Common myeloid progenitor, CD34-positive (primary cell): ENCODE results near the gene SLC39A6. TPM values are rescaled to one million over a fixed set of nuclear protein-coding genes. Genes with fewer than 3 reads are reported as not detected.

Experiments
- CTCF ChIA-PET: fragments of 350-600 bp; sonication (Branson Sonifier 250); formaldehyde crosslinking; loops from one replicate; lab custom pipeline; 2021; ENCODE audit warnings: antibody characterized with exemption; lab: Charles Lee
- POLR2A ChIA-PET: fragments of 350-600 bp; sonication (Branson Sonifier 250); formaldehyde crosslinking; loops from one replicate; lab custom pipeline; 2021; ENCODE audit warnings: antibody characterized with exemption; lab: Charles Lee
- DNase-seq, 3 donors: peaks; one replicate each; pipeline versions ENCODE4 v3.0.0 to v3.0.0-alpha.2; 2013
- H3K27ac ChIP-seq, 2 experiments: 1 replicate in 1 of 2; 2 replicates in 1 of 2; pipeline ENCODE4 v1.7.0; 2013; ENCODE audit warnings: inconsistent platforms in 2 of 2, low read length in 2 of 2, mild to moderate bottlenecking in 2 of 2, low read depth in 1 of 2, moderate library complexity in 1 of 2; ENCODE audit not compliant: severe bottlenecking in 2 of 2, insufficient read depth in 1 of 2, poor library complexity in 1 of 2
- H3K27me3 ChIP-seq, 5 experiments: replicated peaks in 2 of 5; 1 replicate in 3 of 5; 2 replicates in 2 of 5; pipeline versions ENCODE4 v1.6.1 to v1.7.0; 2013; ENCODE audit warnings: low read length in 4 of 5, mild to moderate bottlenecking in 2 of 5, moderate library complexity in 2 of 5, inconsistent platforms in 1 of 5; ENCODE audit not compliant: insufficient read depth in 5 of 5, control insufficient read depth in 4 of 5
- H3K36me3 ChIP-seq, 4 experiments: 1 replicate in 2 of 4; 2 replicates in 2 of 4; pipeline versions ENCODE4 v1.6.1 to v1.7.0; 2013; ENCODE audit warnings: low read length in 3 of 4, control low read depth in 1 of 4, mild to moderate bottlenecking in 1 of 4; ENCODE audit not compliant: control insufficient read depth in 4 of 4, insufficient read depth in 4 of 4
- H3K4me1 ChIP-seq, 4 experiments: 1 replicate in 3 of 4; 2 replicates in 1 of 4; pipeline versions ENCODE4 v1.6.1 to v1.7.1; 2013; ENCODE audit warnings: low read length in 3 of 4, mild to moderate bottlenecking in 3 of 4, control low read depth in 1 of 4, inconsistent platforms in 1 of 4, moderate library complexity in 1 of 4; ENCODE audit not compliant: control insufficient read depth in 4 of 4, insufficient read depth in 4 of 4; ENCODE audit errors: control extremely low read depth in 1 of 4
- H3K4me3 ChIP-seq, 7 experiments: 1 replicate in 4 of 7; 2 replicates in 3 of 7; pipeline versions ENCODE4 v1.5.1 to v1.7.0; 2013; ENCODE audit warnings: mild to moderate bottlenecking in 7 of 7, low read length in 6 of 7, moderate library complexity in 6 of 7, inconsistent platforms in 2 of 7, low read depth in 2 of 7, control low read depth in 1 of 7; ENCODE audit not compliant: insufficient read depth in 4 of 7, control insufficient read depth in 1 of 7; ENCODE audit errors: extremely low read depth in 1 of 7
- H3K9me3 ChIP-seq, 5 experiments: 1 replicate in 4 of 5; 2 replicates in 1 of 5; pipeline versions ENCODE4 v1.6.1 to v1.7.1; 2013; ENCODE audit warnings: low read length in 4 of 5, mild to moderate bottlenecking in 2 of 5, inconsistent platforms in 1 of 5, low read depth in 1 of 5, moderate library complexity in 1 of 5; ENCODE audit not compliant: control insufficient read depth in 4 of 5, insufficient read depth in 2 of 5; ENCODE audit errors: control extremely low read depth in 1 of 5
- WGBS: methylation state at CpG from one replicate; pipeline ENCODE4 v1.1.5; 2013; ENCODE audit not compliant: insufficient coverage; 5-methylcytosine and 5-hydroxymethylcytosine counted together
- polyA plus RNA-seq: library from polyadenylated mRNA; unstranded; fragments of 120-200 nt; gene quantifications from one replicate; pipeline ENCODE4 v1.2.1, GENCODE V29; 2013

The SLC39A6 gene, protein sequence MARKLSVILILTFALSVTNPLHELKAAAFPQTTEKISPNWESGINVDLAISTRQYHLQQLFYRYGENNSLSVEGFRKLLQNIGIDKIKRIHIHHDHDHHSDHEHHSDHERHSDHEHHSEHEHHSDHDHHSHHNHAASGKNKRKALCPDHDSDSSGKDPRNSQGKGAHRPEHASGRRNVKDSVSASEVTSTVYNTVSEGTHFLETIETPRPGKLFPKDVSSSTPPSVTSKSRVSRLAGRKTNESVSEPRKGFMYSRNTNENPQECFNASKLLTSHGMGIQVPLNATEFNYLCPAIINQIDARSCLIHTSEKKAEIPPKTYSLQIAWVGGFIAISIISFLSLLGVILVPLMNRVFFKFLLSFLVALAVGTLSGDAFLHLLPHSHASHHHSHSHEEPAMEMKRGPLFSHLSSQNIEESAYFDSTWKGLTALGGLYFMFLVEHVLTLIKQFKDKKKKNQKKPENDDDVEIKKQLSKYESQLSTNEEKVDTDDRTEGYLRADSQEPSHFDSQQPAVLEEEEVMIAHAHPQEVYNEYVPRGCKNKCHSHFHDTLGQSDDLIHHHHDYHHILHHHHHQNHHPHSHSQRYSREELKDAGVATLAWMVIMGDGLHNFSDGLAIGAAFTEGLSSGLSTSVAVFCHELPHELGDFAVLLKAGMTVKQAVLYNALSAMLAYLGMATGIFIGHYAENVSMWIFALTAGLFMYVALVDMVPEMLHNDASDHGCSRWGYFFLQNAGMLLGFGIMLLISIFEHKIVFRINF
- 20.8 TPM for polyA plus RNA-seq

DNA sequence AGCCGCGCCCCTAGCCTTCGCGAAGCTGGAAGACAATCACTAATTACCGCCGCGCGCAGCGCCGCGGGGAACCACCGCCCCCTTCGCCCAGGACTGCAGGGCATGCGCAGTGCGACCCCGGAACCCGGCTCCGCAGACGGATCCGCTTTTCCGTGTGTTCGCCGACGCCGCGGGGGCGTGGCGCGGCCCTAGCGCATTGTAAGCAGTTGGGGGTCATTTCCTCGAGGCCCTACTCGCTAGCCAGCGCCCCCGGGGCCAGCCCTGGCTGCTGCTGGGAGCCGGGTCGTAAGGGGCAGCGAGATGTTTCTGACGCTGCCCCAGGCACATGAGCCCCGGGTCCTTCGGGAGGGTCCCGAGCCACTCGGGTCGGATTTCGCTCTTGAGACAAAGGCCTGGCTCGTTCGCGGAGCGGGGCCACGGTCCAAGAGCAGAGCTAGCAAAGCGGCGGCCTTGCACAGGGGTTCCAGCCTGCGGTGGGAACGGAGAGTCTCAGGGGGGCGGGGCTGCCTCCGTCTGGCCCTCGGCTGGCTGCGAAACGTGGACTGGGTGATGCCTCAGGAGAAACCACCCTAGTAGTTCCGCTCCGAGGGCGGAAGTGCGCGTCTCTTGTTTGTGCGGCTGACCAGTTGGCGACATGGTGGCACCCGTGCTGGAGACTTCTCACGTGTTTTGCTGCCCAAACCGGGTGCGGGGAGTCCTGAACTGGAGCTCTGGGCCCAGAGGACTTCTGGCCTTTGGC, at the start of gene SLC39A6, which contains the start of gene ELP2:
SLC39A6 (minus strand) TSS at position 41 of the 739 bp plus-strand sequence. CDS start 2,333 bp downstream, outside the sequence.
ELP2 (plus strand) TSS at position 600 of the 739 bp plus-strand sequence; CDS start at position 635, 35 bp downstream.
- Histone ChIP-seq H3K27me3 (no peaks in the 10 kb centered on the region), H3K27ac (peak within 1 kb of the TSS; percentile 97 to 99), H3K36me3 (peaks cover 4 to 15% (median 8%) of the 10 kb centered on the region in 4 experiments), H3K9me3 (no peaks in the 10 kb centered on the region), H3K4me3 (peak within 1 kb of the TSS; percentile 87 to 100 (median 99)), H3K4me1 (peaks cover 17 to 38% (median 28%) of the 10 kb centered on the region in 4 experiments)
- 0% methylated on average over 69 of the region's 69 CpGs for WGBS
- CTCF ChIA-PET: interaction anchor here (1.2 to 2.0 kb wide), 4 partner anchors 15 to 111 kb away, joined by 3 to 5 read pairs (median 4); no protein-coding TSS in a partner anchor
- POLR2A ChIA-PET: interaction anchor here (0.6 to 1.2 kb wide), 2 partner anchors 632 to 700 kb away, joined by 3 read pairs; no protein-coding TSS in a partner anchor
- peak; percentile 95 to 98 (median 98) for DNase-seq

DNA sequence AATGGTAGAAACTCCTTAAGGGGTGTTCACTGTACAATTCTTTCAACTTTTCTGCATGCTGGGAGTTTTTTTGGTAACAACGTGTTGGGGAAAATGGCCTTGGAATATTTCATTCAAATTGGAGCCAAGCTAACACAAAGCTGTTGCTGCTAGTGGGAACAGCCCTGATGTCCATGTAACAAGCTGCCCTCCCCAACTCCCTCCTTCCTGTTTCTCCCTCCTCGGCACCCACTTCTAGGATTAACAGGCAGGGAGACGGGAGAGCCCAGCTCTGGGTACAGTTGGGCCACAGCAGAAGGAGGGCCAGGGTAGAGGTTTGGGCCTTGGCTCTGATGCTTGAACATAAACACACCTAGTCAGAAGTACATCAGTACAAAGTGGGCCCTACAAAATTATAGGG, 48.8 kb upstream of the SLC39A6 start:
- Histone ChIP-seq H3K4me3 (no peak overlapping the region), H3K9me3 (no peaks in the 10 kb centered on the region), H3K36me3 (peaks cover 21 to 44% (median 31%) of the 10 kb centered on the region in 4 experiments), H3K27me3 (no peaks in the 10 kb centered on the region), H3K27ac (no peak overlapping the region), H3K4me1 (peaks cover 0 to 21% (median 12%) of the 10 kb centered on the region in 4 experiments)
- ChIA-PET CTCF (no interaction called here), POLR2A (no interaction called here)
- DNase-seq: no peak
- WGBS: 100% methylated on average over 1 of the region's 3 CpGs

DNA sequence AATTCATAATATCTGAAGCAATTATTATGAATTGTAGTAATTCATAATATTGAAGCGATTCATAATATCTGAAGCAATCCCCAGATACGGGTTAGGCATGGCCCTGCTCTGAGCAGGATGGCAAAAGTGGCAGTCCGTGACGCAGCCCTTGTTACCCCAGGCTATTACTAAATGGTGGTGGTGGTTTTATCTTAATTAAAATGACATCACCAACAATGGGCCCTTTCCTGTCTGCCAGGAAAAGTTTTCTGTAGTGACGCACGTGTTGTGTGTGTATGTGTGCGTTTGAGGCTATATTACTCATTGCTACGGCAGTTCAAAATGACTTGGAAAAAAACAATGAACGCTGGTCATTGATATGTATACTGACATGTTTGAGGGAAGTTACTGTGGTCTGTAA, 47.6 kb upstream of the SLC39A6 start:
- DNase-seq: no peak
- ChIA-PET CTCF (no interaction called here), POLR2A (no interaction called here)
- WGBS: 98% methylated on average over 3 of the region's 9 CpGs
- no peaks in the 10 kb centered on the region for H3K27me3 ChIP-seq
- peaks cover 22 to 55% (median 39%) of the 10 kb centered on the region in 4 experiments for H3K36me3 ChIP-seq
- peaks cover 0 to 16% (median 12%) of the 10 kb centered on the region in 4 experiments for H3K4me1 ChIP-seq
- H3K9me3 ChIP-seq: no peaks in the 10 kb centered on the region
- no peak overlapping the region for H3K27ac ChIP-seq
- H3K4me3 ChIP-seq: no peak overlapping the region

DNA sequence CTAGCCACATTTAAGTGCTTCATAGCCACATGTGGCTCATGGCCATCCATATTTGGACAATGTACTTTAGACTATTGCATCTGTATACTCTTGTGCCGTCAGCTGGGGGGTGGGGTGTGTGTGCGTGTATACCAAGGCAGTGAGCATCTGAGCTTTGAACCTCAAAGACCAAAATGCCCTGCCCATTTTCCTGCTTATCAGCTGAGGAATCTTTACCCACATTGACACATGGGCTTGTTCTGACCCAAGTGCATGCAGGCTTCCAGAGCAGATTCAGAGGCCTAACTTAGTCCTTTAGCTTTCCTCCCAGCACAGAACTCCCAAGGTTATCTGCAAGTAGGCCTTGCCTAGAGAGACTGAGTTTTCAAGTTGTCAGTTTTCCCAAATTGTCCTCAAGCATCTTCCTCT, 47.0 kb upstream of the SLC39A6 start:
- WGBS: 100% methylated on average over 2 of the region's 2 CpGs
- Histone ChIP-seq H3K27me3 (no peaks in the 10 kb centered on the region), H3K27ac (no peak overlapping the region), H3K9me3 (no peaks in the 10 kb centered on the region), H3K4me3 (no peak overlapping the region), H3K36me3 (peaks cover 26 to 60% (median 43%) of the 10 kb centered on the region in 4 experiments), H3K4me1 (peaks cover 0 to 16% (median 12%) of the 10 kb centered on the region in 4 experiments)
- POLR2A ChIA-PET: no interaction called here
- CTCF ChIA-PET: interaction anchor here (1.0 kb wide), 1 partner anchor 91 kb away, joined by 3 read pairs; no protein-coding TSS in a partner anchor
- no peak for DNase-seq

DNA sequence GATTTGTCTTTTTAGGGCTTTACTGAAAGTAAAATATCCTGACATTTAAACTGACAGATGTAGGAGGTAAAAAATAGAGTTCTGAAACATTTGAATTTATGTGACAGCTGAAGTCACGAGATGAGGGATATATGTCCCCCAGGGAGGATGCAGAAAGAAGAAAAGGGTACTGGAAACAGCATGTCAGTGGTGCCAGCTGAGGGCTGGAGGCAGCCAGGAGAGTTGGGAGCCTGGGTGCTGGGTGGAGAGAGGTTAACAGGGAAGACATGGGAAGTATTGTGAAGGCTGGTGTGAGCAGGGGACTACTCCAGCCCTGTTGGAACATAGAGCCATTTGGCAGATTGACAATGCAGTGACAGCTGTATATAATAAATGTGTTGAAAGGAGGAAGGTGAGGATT, 46.3 kb upstream of the SLC39A6 start:
- peaks cover 27 to 66% (median 49%) of the 10 kb centered on the region in 4 experiments for H3K36me3 ChIP-seq

DNA sequence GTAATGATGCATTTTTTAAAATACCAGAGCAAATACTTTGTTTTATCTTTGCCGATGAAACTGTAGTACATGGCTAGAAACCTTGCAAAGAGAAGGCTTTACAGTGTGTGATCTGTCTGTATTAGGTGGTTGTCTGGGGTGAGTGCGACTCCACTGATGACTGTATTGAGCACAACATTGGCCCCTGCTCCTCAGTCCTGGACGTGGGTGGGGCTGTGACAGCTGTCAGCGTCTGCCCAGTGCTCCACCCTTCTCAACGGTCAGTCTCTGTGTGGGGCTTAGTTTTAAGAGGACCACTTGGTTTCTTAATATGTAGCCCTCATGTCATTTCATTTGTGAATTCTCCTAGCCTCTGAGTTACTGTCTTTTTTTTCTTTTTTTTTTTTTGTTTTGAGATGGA, 40.8 kb upstream of the SLC39A6 start:
- 89% methylated on average over 5 of the region's 5 CpGs for WGBS
- no peak for DNase-seq
- POLR2A ChIA-PET: no interaction called here
- Histone ChIP-seq H3K9me3 (peaks cover 0 to 3% (median 0%) of the 10 kb centered on the region in 5 experiments), H3K36me3 (peaks cover 29 to 79% (median 55%) of the 10 kb centered on the region in 4 experiments), H3K4me3 (no peak overlapping the region), H3K4me1 (peaks cover 0 to 8% (median 1%) of the 10 kb centered on the region in 4 experiments), H3K27ac (no peak overlapping the region), H3K27me3 (no peaks in the 10 kb centered on the region)
- CTCF ChIA-PET: no interaction called here

More for the DNA sequence above, 46.3 kb upstream of the SLC39A6 start:
- CTCF ChIA-PET: interaction anchor here (1.0 kb wide), 1 partner anchor 92 kb away, joined by 3 read pairs; no protein-coding TSS in a partner anchor
- Histone ChIP-seq H3K27ac (no peak overlapping the region), H3K9me3 (no peaks in the 10 kb centered on the region), H3K4me1 (peaks cover 0 to 13% (median 10%) of the 10 kb centered on the region in 4 experiments), H3K4me3 (no peak overlapping the region), H3K27me3 (no peaks in the 10 kb centered on the region)
- POLR2A ChIA-PET: no interaction called here
- 100% methylated on average over 1 of the region's 1 CpG for WGBS
- no peak for DNase-seq
